ENCODE measurements around the gene NCLN.

The NCLN gene

DNA sequence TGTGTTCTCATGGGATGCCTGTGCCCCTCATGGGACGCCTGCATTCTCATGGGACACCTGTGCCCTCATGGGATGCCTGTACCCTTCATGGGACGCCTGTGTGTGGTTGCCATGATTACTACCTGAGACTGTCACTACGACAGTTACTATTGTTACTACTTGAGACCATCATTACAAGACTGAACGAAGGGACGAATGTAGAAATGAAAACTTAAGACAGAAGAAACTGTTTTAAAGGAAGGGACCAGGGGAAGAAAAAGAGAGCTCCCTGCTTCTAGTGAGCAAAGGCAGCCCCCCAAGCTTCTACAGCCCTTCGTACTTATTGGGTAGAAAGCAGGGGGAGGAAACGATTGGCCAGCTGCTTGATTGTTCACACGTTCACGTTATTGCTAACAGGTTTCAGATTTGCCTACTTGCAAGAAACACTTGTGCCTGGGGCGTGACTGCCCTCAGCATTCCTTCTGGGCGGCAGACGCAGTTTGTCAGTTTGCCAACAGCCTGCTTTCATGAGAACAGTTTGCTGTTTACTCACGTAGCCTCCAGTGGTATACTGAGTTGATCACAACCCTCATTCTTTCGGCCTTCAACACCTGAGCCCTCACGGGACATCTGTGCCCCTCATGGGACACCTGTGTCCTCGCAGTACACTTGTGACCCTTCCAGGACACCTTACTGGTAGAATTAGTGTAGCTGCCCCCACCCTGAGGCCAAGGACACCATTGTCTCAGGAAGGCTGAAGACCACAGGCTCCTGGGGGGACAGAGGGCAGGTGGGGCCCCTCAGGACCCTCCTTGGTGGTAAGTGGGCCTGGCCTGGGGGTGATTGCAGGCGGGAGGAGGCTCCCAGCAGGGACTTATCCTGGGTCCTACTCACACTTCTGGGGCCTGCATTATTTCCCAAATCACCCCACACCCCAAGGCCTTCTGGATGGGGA lies 9.7 kb upstream of the NCLN start:
- Histone ChIP-seq H3K4me2 (peak overlapping the region; percentile 80 to 98 (median 89)), H3K9ac (peak overlapping the region; percentile 45 to 81 (median 69)), H4K20me1 (peaks cover 0 to 20% (median 14%) of the 10 kb centered on the region in 11 experiments; a peak in 16 of 22 replicates), H3K9me3 (replicated peaks in 1 of 11) (no peaks in the 10 kb centered on the region), H3K4me1 (peaks cover 50 to 72% (median 52%) of the 10 kb centered on the region in 10 experiments), H3K36me3 (peaks cover 0 to 4% (median 0%) of the 10 kb centered on the region in 11 experiments; a peak in 3 of 22 replicates), H3K4me3 (peak overlapping the region in 6 of 10 experiments; percentile 18 to 61 (median 33); a peak in 7 of 20 replicates), H3K27me3 (no peaks in the 10 kb centered on the region), H3K27ac (peak overlapping the region; percentile 68 to 81 (median 72))
- TF ChIP-seq Cebpa-rat (IDR thresholded peaks at IDR 0.05), result no peak

GRCh38 chr19:3176715-3177501 lies 8.8 kb upstream of the NCLN start:
- peaks cover 50 to 72% (median 52%) of the 10 kb centered on the region in 10 experiments for H3K4me1 ChIP-seq
- no peaks in the 10 kb centered on the region for H3K9me3 ChIP-seq (replicated peaks in 1 of 11)
- peaks cover 0 to 12% (median 0%) of the 10 kb centered on the region in 11 experiments; a peak in 5 of 22 replicates for H3K36me3 ChIP-seq
- peaks cover 0 to 28% (median 23%) of the 10 kb centered on the region in 11 experiments; a peak in 16 of 22 replicates for H4K20me1 ChIP-seq
- H3K4me3 ChIP-seq, result peak overlapping the region in 9 of 10 experiments; percentile 9 to 61 (median 22); a peak in 14 of 20 replicates
- peak overlapping the region; percentile 45 to 81 (median 69) for H3K9ac ChIP-seq
- peak overlapping the region; percentile 80 to 98 (median 89) for H3K4me2 ChIP-seq
- no peaks in the 10 kb centered on the region for H3K27me3 ChIP-seq
- TF ChIP-seq Cebpa-rat (IDR thresholded peaks at IDR 0.05), result no peak
- peak overlapping the region; percentile 68 to 81 (median 72) for H3K27ac ChIP-seq

DNA sequence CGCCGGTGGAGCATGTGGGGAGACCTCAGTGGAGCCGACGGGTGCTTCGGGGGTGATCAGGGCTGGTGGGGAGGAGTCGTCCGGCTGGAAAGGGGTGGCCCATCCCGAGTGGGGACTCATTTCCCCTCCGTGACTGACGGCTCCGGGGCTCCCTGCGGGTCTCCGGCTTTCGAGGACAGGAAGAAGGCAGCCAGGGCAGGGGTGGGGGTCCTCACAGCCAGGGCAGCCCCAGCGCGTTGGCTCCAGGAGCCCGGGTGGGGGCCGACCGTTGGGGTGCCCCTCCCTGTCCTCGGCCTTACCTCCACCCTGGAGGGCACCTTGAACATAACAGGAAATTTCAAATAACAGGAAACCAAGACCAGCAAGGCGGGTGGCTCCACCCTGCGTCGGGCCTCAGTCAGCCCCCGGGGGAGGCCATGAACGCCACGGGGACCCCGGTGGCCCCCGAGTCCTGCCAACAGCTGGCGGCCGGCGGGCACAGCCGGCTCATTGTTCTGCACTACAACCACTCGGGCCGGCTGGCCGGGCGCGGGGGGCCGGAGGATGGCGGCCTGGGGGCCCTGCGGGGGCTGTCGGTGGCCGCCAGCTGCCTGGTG lies 7.3 kb upstream of the NCLN start, which contains the start of gene S1PR4:
Gene S1PR4 (plus strand): TSS at position 393 of the 596 bp plus-strand sequence. CDS start 24 bp downstream, at position 417.
- Histone ChIP-seq H3K36me3 (peaks cover 0 to 28% (median 0%) of the 10 kb centered on the region in 11 experiments; a peak in 9 of 22 replicates), H3K9me3 (replicated peaks in 1 of 11) (no peaks in the 10 kb centered on the region), H3K4me3 (peak within 1 kb of the TSS; percentile 45 to 97 (median 88)), H3K4me2 (peak within 1 kb of the TSS; percentile 87 to 100 (median 98)), H3K27me3 (no peaks in the 10 kb centered on the region), H3K4me1 (peaks cover 52 to 74% (median 55%) of the 10 kb centered on the region in 10 experiments), H3K9ac (peak within 1 kb of the TSS; percentile 84 to 96 (median 95)), H3K27ac (peak within 1 kb of the TSS; percentile 89 to 98 (median 94)), H4K20me1 (peaks cover 0 to 43% (median 38%) of the 10 kb centered on the region in 11 experiments; a peak in 17 of 22 replicates)
- no peak for TF ChIP-seq Cebpa-rat (IDR thresholded peaks at IDR 0.05)

GRCh38 chr19:3178973-3179738 lies 6.6 kb upstream of the NCLN start:
- H3K27me3 ChIP-seq, result no peaks in the 10 kb centered on the region
- peak overlapping the region; percentile 89 to 98 (median 94) for H3K27ac ChIP-seq
- TF ChIP-seq Cebpa-rat (IDR thresholded peaks at IDR 0.05), result no peak
- H3K9me3 ChIP-seq (replicated peaks in 1 of 11), result no peaks in the 10 kb centered on the region
- peaks cover 59 to 81% (median 61%) of the 10 kb centered on the region in 10 experiments for H3K4me1 ChIP-seq
- peak overlapping the region; percentile 45 to 97 (median 88) for H3K4me3 ChIP-seq
- peaks cover 0 to 35% (median 0%) of the 10 kb centered on the region in 11 experiments; a peak in 9 of 22 replicates for H3K36me3 ChIP-seq
- peak overlapping the region; percentile 87 to 100 (median 98) for H3K4me2 ChIP-seq
- H4K20me1 ChIP-seq, result peaks cover 0 to 50% (median 45%) of the 10 kb centered on the region in 11 experiments; a peak in 18 of 22 replicates
- peak overlapping the region; percentile 84 to 96 (median 95) for H3K9ac ChIP-seq

DNA sequence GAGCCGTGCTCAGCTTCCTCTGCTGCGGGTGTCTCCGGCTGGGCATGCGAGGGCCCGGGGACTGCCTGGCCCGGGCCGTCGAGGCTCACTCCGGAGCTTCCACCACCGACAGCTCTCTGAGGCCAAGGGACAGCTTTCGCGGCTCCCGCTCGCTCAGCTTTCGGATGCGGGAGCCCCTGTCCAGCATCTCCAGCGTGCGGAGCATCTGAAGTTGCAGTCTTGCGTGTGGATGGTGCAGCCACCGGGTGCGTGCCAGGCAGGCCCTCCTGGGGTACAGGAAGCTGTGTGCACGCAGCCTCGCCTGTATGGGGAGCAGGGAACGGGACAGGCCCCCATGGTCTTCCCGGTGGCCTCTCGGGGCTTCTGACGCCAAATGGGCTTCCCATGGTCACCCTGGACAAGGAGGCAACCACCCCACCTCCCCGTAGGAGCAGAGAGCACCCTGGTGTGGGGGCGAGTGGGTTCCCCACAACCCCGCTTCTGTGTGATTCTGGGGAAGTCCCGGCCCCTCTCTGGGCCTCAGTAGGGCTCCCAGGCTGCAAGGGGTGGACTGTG lies 5.9 kb upstream of the NCLN start:
- Histone ChIP-seq H3K27ac (peak overlapping the region; percentile 89 to 98 (median 94)), H3K36me3 (peaks cover 0 to 39% (median 3%) of the 10 kb centered on the region in 11 experiments; a peak in 9 of 22 replicates), H3K9ac (peak overlapping the region; percentile 84 to 96 (median 95)), H4K20me1 (peaks cover 0 to 57% (median 52%) of the 10 kb centered on the region in 11 experiments; a peak in 18 of 22 replicates), H3K4me1 (peaks cover 61 to 88% (median 68%) of the 10 kb centered on the region in 10 experiments), H3K27me3 (no peaks in the 10 kb centered on the region), H3K9me3 (replicated peaks in 1 of 11) (no peaks in the 10 kb centered on the region), H3K4me3 (peak overlapping the region; percentile 45 to 97 (median 88)), H3K4me2 (peak overlapping the region; percentile 87 to 100 (median 98))
- no peak for TF ChIP-seq Cebpa-rat (IDR thresholded peaks at IDR 0.05)

DNA sequence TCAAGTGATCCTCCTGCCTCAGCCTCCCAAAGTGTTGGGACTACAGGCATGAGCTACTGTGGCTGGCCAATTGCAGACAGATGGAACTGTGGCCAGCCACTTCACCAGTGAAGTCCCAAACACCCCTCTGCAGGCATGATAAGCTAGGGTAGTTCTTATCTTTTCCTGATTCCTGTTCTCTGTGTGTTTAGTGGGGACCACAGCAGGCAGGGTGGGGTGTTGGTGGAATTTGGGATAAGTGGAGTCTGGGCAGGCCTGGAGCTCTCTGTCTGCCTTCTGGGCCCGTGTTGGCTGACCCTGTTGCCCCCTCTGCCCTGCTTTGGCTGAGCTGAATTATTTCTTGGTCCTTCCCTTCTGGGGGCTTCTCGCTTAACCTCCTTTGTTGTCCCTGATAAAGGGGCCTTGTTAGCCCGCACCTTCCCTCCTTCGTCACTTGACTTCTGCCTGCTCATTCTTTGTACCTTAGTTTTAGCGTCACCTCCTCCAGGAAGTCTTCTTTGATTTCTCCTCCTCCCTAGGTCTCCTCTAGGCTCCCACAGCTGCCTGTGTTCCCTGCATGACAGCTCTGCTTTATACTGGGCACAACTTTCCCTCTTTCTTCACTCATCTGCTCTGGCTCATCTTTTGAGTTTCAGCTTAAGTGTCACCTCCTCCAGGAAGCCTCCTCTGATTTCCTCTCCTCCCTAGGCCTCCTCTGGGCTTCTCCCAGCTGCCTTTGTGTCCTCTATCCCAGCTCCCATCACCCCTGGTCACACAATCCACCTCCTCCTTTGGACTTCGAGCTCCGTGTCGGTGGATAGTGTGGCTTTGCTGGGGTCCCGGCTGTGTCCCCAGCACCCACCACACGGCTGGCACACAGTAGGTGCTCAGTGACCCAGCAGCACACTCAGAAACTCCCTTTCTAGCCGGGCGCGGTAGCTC lies 1.7 kb upstream of the NCLN start:
- H3K27ac ChIP-seq, result peak overlapping the region in 10 of 11 experiments; percentile 4 to 97 (median 28); a peak in 14 of 22 replicates
- peak overlapping the region; percentile 69 to 100 (median 99); a peak in 20 of 22 replicates for H3K4me2 ChIP-seq
- H3K36me3 ChIP-seq, result peaks cover 0 to 57% (median 18%) of the 10 kb centered on the region in 11 experiments; a peak in 13 of 22 replicates
- no peak for TF ChIP-seq Cebpa-rat (IDR thresholded peaks at IDR 0.05)
- peak overlapping the region in 2 of 10 experiments; percentile 97 to 100; a peak in 2 of 20 replicates for H3K4me3 ChIP-seq
- no peaks in the 10 kb centered on the region for H3K9me3 ChIP-seq (replicated peaks in 1 of 11)
- peak overlapping the region in 9 of 11 experiments; percentile 6 to 49 (median 12); a peak in 10 of 22 replicates for H3K9ac ChIP-seq
- no peaks in the 10 kb centered on the region for H3K27me3 ChIP-seq
- H3K4me1 ChIP-seq, result peaks cover 56 to 80% (median 65%) of the 10 kb centered on the region in 10 experiments
- H4K20me1 ChIP-seq, result peaks cover 0 to 90% (median 83%) of the 10 kb centered on the region in 11 experiments; a peak in 18 of 22 replicates
